ENCODE data around the gene ALDOB. TPM values are rescaled to one million over a fixed set of nuclear protein-coding genes. Genes with fewer than 3 reads are reported as not detected.

Gene ALDOB
- total and polyA plus RNA-seq, 2 of the 13 experiments (the other 11 are each of a cell fraction or from before 2014, with no cell fraction given), result 0.29 to 0.97 TPM

DNA sequence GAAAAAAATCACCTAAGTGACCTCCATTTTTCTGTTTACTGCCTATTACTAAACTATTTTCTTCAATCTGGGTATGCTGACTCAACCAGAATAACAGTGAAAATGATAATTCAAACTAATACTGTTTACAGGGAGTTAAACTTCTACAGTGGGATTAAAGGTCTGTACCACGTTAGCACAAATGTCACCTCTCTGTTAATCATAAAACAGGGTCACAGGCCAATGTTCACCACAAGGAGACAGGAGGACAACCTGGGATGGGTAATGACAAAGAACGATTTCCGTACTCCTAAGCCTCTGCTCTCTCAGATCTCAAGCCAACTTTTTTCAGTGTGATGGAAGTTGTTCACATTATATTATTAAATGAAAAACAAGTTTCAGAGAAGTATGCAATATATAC is 2.3 kb downstream of the ALDOB start (continued):
- TF ChIP-seq, protein P1, sequence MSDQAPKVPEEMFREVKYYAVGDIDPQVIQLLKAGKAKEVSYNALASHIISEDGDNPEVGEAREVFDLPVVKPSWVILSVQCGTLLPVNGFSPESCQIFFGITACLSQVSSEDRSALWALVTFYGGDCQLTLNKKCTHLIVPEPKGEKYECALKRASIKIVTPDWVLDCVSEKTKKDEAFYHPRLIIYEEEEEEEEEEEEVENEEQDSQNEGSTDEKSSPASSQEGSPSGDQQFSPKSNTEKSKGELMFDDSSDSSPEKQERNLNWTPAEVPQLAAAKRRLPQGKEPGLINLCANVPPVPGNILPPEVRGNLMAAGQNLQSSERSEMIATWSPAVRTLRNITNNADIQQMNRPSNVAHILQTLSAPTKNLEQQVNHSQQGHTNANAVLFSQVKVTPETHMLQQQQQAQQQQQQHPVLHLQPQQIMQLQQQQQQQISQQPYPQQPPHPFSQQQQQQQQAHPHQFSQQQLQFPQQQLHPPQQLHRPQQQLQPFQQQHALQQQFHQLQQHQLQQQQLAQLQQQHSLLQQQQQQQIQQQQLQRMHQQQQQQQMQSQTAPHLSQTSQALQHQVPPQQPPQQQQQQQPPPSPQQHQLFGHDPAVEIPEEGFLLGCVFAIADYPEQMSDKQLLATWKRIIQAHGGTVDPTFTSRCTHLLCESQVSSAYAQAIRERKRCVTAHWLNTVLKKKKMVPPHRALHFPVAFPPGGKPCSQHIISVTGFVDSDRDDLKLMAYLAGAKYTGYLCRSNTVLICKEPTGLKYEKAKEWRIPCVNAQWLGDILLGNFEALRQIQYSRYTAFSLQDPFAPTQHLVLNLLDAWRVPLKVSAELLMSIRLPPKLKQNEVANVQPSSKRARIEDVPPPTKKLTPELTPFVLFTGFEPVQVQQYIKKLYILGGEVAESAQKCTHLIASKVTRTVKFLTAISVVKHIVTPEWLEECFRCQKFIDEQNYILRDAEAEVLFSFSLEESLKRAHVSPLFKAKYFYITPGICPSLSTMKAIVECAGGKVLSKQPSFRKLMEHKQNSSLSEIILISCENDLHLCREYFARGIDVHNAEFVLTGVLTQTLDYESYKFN (CRISPR knock-in tag; conservative IDR thresholded peaks at IDR 0.05), result peak; percentile 99
- TF ChIP-seq TBX2 (CRISPR knock-in tag; IDR thresholded peaks at IDR 0.05; ENCODE audit: borderline replicate concordance), result peak; percentile 85
- TF ChIP-seq NCOR1 (IDR thresholded peaks at IDR 0.05; ENCODE audit: borderline replicate concordance, low read length), result peak; percentile 89; the same call in 1 of the 2 replicates
- peak; percentile 95 for TF ChIP-seq NR2F6 (IDR thresholded peaks at IDR 0.05)
- peak; percentile 96 for TF ChIP-seq NR2F6 (CRISPR knock-in tag; IDR thresholded peaks at IDR 0.05)
- TF ChIP-seq ZNF737 (CRISPR knock-in tag; IDR thresholded peaks at IDR 0.05; ENCODE audit: borderline replicate concordance), result no peak
- TF ChIP-seq, protein P2, sequence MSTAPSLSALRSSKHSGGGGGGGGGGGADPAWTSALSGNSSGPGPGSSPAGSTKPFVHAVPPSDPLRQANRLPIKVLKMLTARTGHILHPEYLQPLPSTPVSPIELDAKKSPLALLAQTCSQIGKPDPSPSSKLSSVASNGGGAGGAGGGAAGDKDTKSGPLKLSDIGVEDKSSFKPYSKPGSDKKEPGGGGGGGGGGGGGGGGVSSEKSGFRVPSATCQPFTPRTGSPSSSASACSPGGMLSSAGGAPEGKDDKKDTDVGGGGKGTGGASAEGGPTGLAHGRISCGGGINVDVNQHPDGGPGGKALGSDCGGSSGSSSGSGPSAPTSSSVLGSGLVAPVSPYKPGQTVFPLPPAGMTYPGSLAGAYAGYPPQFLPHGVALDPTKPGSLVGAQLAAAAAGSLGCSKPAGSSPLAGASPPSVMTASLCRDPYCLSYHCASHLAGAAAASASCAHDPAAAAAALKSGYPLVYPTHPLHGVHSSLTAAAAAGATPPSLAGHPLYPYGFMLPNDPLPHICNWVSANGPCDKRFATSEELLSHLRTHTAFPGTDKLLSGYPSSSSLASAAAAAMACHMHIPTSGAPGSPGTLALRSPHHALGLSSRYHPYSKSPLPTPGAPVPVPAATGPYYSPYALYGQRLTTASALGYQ (CRISPR knock-in tag; IDR thresholded peaks at IDR 0.05), result peak; percentile 69; the same call in 1 of the 2 replicates
- TF ChIP-seq SMAD9 (CRISPR knock-in tag; IDR thresholded peaks at IDR 0.05), result no peak
- TF ChIP-seq ZNF879 (CRISPR knock-in tag; IDR thresholded peaks at IDR 0.05), result no peak
- TF ChIP-seq RARA (CRISPR knock-in tag; IDR thresholded peaks at IDR 0.05), result peak; percentile 92
- TF ChIP-seq AHR (CRISPR knock-in tag; IDR thresholded peaks at IDR 0.05), result no peak
- peak; percentile 95 for TF ChIP-seq MED1 (CRISPR knock-in tag; IDR thresholded peaks at IDR 0.05)
- TF ChIP-seq GTF3A (CRISPR knock-in tag; conservative IDR thresholded peaks at IDR 0.05), result no peak
- TF ChIP-seq KAT8 (CRISPR knock-in tag; IDR thresholded peaks at IDR 0.05), result peak; percentile 75
- TF ChIP-seq ZKSCAN1 (IDR thresholded peaks at IDR 0.05; ENCODE audit: low read length), result no peak
- no peak for TF ChIP-seq ZEB1 (IDR thresholded peaks at IDR 0.05; ENCODE audit: insufficient replicate concordance, low read depth)
- peak; percentile 82 for TF ChIP-seq BRD4 (CRISPR knock-in tag; IDR thresholded peaks at IDR 0.05)
- no peak for TF ChIP-seq ONECUT2 (CRISPR knock-in tag; IDR thresholded peaks at IDR 0.05)
- TF ChIP-seq, protein P3, sequence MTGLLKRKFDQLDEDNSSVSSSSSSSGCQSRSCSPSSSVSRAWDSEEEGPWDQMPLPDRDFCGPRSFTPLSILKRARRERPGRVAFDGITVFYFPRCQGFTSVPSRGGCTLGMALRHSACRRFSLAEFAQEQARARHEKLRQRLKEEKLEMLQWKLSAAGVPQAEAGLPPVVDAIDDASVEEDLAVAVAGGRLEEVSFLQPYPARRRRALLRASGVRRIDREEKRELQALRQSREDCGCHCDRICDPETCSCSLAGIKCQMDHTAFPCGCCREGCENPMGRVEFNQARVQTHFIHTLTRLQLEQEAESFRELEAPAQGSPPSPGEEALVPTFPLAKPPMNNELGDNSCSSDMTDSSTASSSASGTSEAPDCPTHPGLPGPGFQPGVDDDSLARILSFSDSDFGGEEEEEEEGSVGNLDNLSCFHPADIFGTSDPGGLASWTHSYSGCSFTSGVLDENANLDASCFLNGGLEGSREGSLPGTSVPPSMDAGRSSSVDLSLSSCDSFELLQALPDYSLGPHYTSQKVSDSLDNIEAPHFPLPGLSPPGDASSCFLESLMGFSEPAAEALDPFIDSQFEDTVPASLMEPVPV (CRISPR knock-in tag; IDR thresholded peaks at IDR 0.05), result no peak
- TF ChIP-seq JARID2 (CRISPR knock-in tag; IDR thresholded peaks at IDR 0.05; ENCODE audit: insufficient replicate concordance), result no peak
- peak; percentile 91 for TF ChIP-seq SOX5 (CRISPR knock-in tag; IDR thresholded peaks at IDR 0.05; ENCODE audit: borderline replicate concordance)
- TF ChIP-seq PCBP1 (IDR thresholded peaks at IDR 0.05; ENCODE audit: borderline replicate concordance, low read depth, low read length), result no peak
- 0 out of 2 replicates have a peak, but pooled peaks have one; percentile 30 for TF ChIP-seq ZNF143 (CRISPR knock-in tag; IDR thresholded peaks at IDR 0.05)
- no peak for TF ChIP-seq ZNF382 (CRISPR knock-in tag; IDR thresholded peaks at IDR 0.05; ENCODE audit: borderline replicate concordance)
- TF ChIP-seq KDM3A (CRISPR knock-in tag; IDR thresholded peaks at IDR 0.05; ENCODE audit: low read depth), result 0 out of 2 replicates have a peak, but pooled peaks have one; percentile 49
- TF ChIP-seq SRF (IDR thresholded peaks at IDR 0.05; ENCODE audit: low read depth, low read length), result no peak
- TF ChIP-seq MBNL3 (CRISPR knock-in tag; conservative IDR thresholded peaks at IDR 0.05), result no peak
